ENCODE measurements around the gene XAGE1B.
"Not testable (repeated sequence)": the region's sequence is repeated elsewhere in the genome, so short reads cannot be mapped to it uniquely, and the experiment has no call there.

- TF ChIP-seq, protein P1, sequence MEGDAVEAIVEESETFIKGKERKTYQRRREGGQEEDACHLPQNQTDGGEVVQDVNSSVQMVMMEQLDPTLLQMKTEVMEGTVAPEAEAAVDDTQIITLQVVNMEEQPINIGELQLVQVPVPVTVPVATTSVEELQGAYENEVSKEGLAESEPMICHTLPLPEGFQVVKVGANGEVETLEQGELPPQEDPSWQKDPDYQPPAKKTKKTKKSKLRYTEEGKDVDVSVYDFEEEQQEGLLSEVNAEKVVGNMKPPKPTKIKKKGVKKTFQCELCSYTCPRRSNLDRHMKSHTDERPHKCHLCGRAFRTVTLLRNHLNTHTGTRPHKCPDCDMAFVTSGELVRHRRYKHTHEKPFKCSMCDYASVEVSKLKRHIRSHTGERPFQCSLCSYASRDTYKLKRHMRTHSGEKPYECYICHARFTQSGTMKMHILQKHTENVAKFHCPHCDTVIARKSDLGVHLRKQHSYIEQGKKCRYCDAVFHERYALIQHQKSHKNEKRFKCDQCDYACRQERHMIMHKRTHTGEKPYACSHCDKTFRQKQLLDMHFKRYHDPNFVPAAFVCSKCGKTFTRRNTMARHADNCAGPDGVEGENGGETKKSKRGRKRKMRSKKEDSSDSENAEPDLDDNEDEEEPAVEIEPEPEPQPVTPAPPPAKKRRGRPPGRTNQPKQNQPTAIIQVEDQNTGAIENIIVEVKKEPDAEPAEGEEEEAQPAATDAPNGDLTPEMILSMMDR (IDR thresholded peaks at IDR 0.05; ENCODE audit: insufficient read depth, low read length, poor library complexity, severe bottlenecking) = not testable (repeated sequence)
- TF ChIP-seq EZH2phosphoT487 (conservative IDR thresholded peaks at IDR 0.05; ENCODE audit: low read length) = not testable (repeated sequence)
Measured at GRCh38 chrX:52495545-52496418, 21.1 kb downstream of the XAGE1B start, which contains the start of gene XAGE1A.

All from SU-DHL-6 (cell line).